ENCODE data around the gene NEK6.

NEK6 gene

DNA sequence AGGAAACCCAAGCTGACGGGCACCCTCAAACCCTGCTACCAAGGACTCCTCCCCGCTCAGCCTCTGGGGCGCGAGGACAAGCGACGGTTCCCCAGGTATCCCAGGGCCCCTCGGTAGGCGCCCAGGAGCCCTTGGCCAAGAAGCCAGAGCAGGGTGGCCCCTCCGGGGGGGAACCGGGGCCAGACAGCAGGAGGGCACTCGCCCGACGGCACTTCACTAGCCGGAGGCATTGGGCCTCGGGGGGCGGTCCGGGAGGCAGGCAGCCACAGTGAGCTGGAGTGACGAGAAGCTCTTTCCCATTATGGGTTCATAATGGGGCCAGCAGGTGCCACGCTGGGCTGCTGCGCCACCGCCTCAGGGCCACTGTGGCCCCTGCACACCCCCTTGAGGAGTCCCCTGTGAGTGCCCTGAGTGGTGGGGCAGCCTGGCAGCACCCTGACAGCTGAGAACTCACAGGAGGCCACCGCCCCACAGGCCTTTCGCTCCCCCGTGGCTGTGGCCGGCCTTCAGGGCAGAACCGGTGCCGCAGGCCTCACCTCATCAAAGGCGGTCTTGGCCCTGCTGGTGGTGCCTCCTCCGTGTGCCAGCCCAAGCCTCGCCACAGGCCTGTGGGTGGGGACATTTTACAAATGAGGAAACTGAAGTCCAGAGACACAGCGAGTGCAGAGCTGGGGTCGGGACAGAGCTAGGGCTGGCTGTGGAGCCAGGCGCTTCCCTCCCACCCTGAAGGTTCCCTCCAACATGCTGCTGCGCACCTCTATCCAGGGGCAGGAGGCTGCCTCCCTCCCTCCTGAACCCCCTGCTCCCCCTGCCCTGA, 88.8 kb downstream of the NEK6 start:
- Histone ChIP-seq H3K4me3 (no peak overlapping the region), H3K9me3 (no peaks in the 10 kb centered on the region), H3K36me3 (peaks cover 29 to 87% (median 71%) of the 10 kb centered on the region in 3 donors), H3K27ac (no peak overlapping the region), H3K4me1 (peaks cover 5 to 18% (median 16%) of the 10 kb centered on the region in 4 donors), H3K27me3 (no peaks in the 10 kb centered on the region)
- intact Hi-C loops (cut with DNase I; ENCODE audit: low total_unique reads) = no loop called here
- TF ChIP-seq, protein P1, sequence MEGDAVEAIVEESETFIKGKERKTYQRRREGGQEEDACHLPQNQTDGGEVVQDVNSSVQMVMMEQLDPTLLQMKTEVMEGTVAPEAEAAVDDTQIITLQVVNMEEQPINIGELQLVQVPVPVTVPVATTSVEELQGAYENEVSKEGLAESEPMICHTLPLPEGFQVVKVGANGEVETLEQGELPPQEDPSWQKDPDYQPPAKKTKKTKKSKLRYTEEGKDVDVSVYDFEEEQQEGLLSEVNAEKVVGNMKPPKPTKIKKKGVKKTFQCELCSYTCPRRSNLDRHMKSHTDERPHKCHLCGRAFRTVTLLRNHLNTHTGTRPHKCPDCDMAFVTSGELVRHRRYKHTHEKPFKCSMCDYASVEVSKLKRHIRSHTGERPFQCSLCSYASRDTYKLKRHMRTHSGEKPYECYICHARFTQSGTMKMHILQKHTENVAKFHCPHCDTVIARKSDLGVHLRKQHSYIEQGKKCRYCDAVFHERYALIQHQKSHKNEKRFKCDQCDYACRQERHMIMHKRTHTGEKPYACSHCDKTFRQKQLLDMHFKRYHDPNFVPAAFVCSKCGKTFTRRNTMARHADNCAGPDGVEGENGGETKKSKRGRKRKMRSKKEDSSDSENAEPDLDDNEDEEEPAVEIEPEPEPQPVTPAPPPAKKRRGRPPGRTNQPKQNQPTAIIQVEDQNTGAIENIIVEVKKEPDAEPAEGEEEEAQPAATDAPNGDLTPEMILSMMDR (IDR thresholded peaks at IDR 0.05) = no peak
- no peak for DNase-seq

DNA sequence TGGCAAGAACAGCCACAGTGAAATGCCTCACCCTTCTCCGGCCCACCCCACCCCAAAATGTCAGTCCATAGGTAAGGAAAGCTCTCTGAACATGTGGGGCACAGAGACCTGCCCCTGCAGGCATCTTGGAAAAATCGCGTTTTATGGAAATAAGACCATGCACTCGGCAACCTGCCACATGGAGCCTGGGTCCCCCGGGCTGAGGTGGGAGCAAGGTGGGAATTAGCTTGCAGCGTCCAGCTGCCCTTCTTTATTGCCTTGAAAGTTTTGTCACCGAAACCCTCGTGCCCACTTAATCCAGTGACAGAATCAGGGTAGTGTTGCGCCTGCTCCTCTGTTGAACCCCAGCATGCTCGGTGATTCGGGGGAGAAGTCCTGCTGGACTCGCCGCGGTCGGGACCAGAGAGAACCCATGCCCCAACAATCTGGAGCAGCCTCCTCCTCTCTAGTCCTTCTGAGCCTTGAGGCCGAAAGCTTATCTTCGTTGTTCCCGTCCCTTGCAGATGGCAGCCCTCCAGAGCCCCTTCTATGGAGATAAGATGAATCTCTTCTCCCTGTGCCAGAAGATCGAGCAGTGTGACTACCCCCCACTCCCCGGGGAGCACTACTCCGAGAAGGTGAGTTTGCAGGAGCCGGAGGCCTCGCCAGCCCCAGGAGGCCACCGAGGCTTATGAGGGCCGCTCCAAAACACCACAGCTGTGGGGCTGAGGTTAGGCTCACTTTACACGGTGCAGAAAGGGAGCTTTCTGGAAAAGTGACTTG, 89.6 kb downstream of the NEK6 start:
- Histone ChIP-seq H3K9me3 (no peaks in the 10 kb centered on the region), H3K27ac (no peak overlapping the region), H3K27me3 (no peaks in the 10 kb centered on the region), H3K36me3 (peaks cover 36 to 89% (median 79%) of the 10 kb centered on the region in 3 donors), H3K4me3 (no peak overlapping the region), H3K4me1 (peaks cover 5 to 13% (median 10%) of the 10 kb centered on the region in 4 donors)
- peak in 1 of 2 donors; percentile 56 for DNase-seq
- TF ChIP-seq, protein P1 (IDR thresholded peaks at IDR 0.05) = no peak
- intact Hi-C loops (cut with DNase I; ENCODE audit: low total_unique reads) = no loop called here

DNA sequence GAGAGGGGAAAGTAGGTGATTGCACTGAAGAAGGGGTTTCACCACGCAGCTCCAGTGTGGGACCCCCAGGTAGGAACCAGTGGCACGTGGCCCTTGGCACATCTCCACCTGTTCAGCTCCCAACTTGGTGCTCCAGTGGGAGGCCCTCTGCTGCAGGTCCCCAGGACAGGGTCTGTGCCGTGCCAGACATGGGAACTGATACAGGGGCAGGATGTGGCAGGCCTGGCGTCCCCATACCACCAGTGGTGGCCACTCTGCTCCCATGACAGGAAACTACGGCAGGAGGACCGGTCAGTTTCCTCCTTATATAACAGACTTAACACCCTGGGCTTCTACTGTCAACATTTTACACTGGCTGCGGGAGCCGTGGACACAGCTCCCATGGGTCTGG, 90.2 kb downstream of the NEK6 start:
- Histone ChIP-seq H3K27ac (no peak overlapping the region), H3K36me3 (peaks cover 41 to 95% (median 85%) of the 10 kb centered on the region in 3 donors), H3K4me3 (no peak overlapping the region), H3K9me3 (no peaks in the 10 kb centered on the region), H3K4me1 (peaks cover 0 to 7% (median 6%) of the 10 kb centered on the region in 4 donors), H3K27me3 (no peaks in the 10 kb centered on the region)
- TF ChIP-seq, protein P1 (IDR thresholded peaks at IDR 0.05) = no peak
- intact Hi-C loops (cut with DNase I; ENCODE audit: low total_unique reads) = no loop called here
- peak in 1 of 2 donors; percentile 59 for DNase-seq

DNA sequence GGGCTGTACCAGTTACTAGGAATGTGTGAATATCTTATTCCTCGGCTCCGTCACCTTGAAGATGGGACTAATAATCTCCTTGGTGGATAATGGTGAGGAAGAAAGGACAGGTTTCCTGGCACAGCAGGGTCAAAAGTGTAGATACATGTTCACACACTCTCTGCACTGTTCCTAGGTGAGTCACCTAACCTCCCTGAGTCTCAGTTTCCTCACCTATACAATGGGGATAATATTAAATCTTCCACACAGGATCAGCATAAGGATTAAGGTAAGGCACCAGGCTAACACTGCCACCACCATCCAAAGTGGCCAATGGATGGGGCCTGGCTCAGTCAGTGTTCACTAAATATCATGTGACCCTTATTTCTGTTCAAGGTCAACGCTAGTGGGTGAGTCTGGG, 90.6 kb downstream of the NEK6 start:
- intact Hi-C loops (cut with DNase I; ENCODE audit: low total_unique reads) = no loop called here
- H3K9me3 ChIP-seq = no peaks in the 10 kb centered on the region
- no peak overlapping the region for H3K27ac ChIP-seq
- DNase-seq = peak in 1 of 2 donors; percentile 29
- H3K4me3 ChIP-seq = no peak overlapping the region
- H3K36me3 ChIP-seq = peaks cover 45 to 99% (median 86%) of the 10 kb centered on the region in 3 donors
- TF ChIP-seq, protein P1 (IDR thresholded peaks at IDR 0.05) = no peak
- peaks cover 0 to 3% (median 2%) of the 10 kb centered on the region in 4 donors for H3K4me1 ChIP-seq
- no peaks in the 10 kb centered on the region for H3K27me3 ChIP-seq

DNA sequence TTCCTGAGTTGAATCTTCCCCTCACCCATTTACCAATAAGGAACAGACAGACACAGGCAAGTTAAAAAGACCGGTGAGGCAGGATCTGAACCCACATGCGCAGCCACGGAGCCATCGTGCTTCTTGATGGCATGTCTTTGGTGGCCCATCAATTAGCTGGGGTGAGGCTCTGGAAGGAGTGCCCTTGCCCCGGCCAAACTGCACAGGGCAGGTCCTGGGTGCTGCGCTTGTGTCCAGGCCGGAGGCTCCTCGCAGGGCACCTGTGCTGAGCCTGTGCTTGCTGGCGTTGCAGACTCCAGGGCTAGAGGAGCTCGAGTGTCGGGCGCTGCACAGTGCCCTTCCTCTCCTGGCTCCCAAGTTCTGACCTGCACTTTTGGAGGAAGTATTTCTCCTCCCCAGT, 91.1 kb downstream of the NEK6 start:
- intact Hi-C loops (cut with DNase I; ENCODE audit: low total_unique reads) = no loop called here
- H3K4me3 ChIP-seq = no peak overlapping the region
- no peaks in the 10 kb centered on the region for H3K27me3 ChIP-seq
- no peaks in the 10 kb centered on the region for H3K9me3 ChIP-seq
- H3K4me1 ChIP-seq = no peaks in the 10 kb centered on the region
- TF ChIP-seq, protein P1 (IDR thresholded peaks at IDR 0.05) = no peak
- H3K27ac ChIP-seq = no peak overlapping the region
- H3K36me3 ChIP-seq = peaks cover 45 to 100% (median 89%) of the 10 kb centered on the region in 3 donors
- peak; percentile 16 to 46 for DNase-seq

Data from tibial artery (tissue), 4 donors.